DOHH2 (cell line): ENCODE results near the gene RACGAP1.

ENCODE experiments used
- H3F3A ChIP-seq: fragments of 200-600 bp; sonication (generic), shearing (Covaris generic); 2 replicates; pipeline ENCODE4 v1.6.0; 2016; ENCODE audit warnings: antibody characterized with exemption, mild to moderate bottlenecking; ENCODE audit not compliant: control insufficient read depth, insufficient read depth
- H3K27ac ChIP-seq: fragments of 200-600 bp; sonication (generic); 2 replicates; pipeline ENCODE4 v1.5.1; 2014; ENCODE audit warnings: low read depth, mild to moderate bottlenecking, low read length, moderate library complexity
- H3K27me3 ChIP-seq: fragments of 200-600 bp; sonication (generic); 2 replicates; pipeline ENCODE4 v1.6.1; 2014; ENCODE audit warnings: mild to moderate bottlenecking, low read length, mixed read lengths; ENCODE audit not compliant: control insufficient read depth
- H3K36me3 ChIP-seq: fragments of 200-600 bp; sonication (generic); 2 replicates; pipeline ENCODE4 v1.6.1; 2014; ENCODE audit warnings: mild to moderate bottlenecking, low read length, moderate library complexity, mixed read lengths; ENCODE audit not compliant: control insufficient read depth
- H3K4me1 ChIP-seq: fragments of 200-600 bp; sonication (generic); 2 replicates; pipeline ENCODE4 v1.6.1; 2014; ENCODE audit warnings: mild to moderate bottlenecking, low read length, mixed read lengths; ENCODE audit not compliant: control insufficient read depth
- H3K4me2 ChIP-seq: fragments of 200-600 bp; sonication (generic); 2 replicates; pipeline ENCODE4 v1.6.0; 2014; ENCODE audit warnings: mild to moderate bottlenecking, low read length, moderate library complexity
- H3K4me3 ChIP-seq: fragments of 200-600 bp; sonication (generic); 2 replicates; pipeline ENCODE4 v1.5.1; 2014; ENCODE audit warnings: mild to moderate bottlenecking, low read length, mixed read lengths
- H3K79me2 ChIP-seq: fragments of 200-600 bp; sonication (generic); 2 replicates; pipeline ENCODE4 v1.6.1; 2014; ENCODE audit warnings: mild to moderate bottlenecking, low read length, mixed read lengths; ENCODE audit not compliant: control insufficient read depth
- H3K9me2 ChIP-seq: fragments of 200-600 bp; sonication (generic); replicated peaks from 2 replicates; pipeline ENCODE4 v1.6.1; 2014; ENCODE audit warnings: mild to moderate bottlenecking, low read length, mixed read lengths; ENCODE audit not compliant: control insufficient read depth
- H3K9me3 ChIP-seq: fragments of 200-600 bp; sonication (generic); 2 replicates; pipeline ENCODE4 v1.6.1; 2014; ENCODE audit warnings: antibody characterized with exemption, low read length, mixed read lengths; ENCODE audit not compliant: control insufficient read depth, insufficient read depth
- H4K20me1 ChIP-seq: fragments of 200-600 bp; sonication (generic); 2 replicates; pipeline ENCODE4 v1.6.0; 2014; ENCODE audit warnings: low read depth, mild to moderate bottlenecking, antibody characterized with exemption, low read length, moderate library complexity; ENCODE audit not compliant: control insufficient read depth, insufficient read depth
- EZH2phosphoT487 ChIP-seq: fragments of 200-600 bp; sonication (generic); IDR thresholded peaks from 2 replicates; pipeline ENCODE4 v1.6.1; 2017; ENCODE audit warnings: borderline replicate concordance, mild to moderate bottlenecking, antibody characterized with exemption, low read length, moderate library complexity, mixed read lengths
- TF ChIP-seq, protein P1 (sequence below): fragments of 200-600 bp; sonication (generic); IDR thresholded peaks from one replicate; pipeline ENCODE4 v1.5.1; 2014; ENCODE audit warnings: antibody characterized with exemption, mild to moderate bottlenecking, low read depth, low read length; ENCODE audit not compliant: poor library complexity, severe bottlenecking

RACGAP1 gene

DNA sequence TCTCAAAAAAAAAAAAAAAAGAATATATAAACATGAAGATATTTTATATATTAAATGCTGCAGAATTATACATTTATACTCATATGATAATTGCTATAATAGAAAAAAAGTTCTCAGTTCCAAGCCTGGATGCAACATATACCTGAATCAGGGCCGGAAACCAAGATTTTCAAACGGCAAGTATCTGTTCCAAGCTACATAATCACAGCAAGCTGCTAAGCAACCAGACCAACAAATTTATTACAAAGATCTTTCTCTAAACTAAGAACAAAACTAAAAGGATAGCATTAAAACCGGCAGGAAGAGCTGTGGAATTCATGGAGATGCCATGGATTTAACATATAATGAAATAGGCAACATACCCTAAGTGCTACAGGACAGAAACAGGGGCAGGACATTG lies 7.1 kb downstream of the RACGAP1 start:
- TF ChIP-seq EZH2phosphoT487: no peak
- TF ChIP-seq, protein P1, sequence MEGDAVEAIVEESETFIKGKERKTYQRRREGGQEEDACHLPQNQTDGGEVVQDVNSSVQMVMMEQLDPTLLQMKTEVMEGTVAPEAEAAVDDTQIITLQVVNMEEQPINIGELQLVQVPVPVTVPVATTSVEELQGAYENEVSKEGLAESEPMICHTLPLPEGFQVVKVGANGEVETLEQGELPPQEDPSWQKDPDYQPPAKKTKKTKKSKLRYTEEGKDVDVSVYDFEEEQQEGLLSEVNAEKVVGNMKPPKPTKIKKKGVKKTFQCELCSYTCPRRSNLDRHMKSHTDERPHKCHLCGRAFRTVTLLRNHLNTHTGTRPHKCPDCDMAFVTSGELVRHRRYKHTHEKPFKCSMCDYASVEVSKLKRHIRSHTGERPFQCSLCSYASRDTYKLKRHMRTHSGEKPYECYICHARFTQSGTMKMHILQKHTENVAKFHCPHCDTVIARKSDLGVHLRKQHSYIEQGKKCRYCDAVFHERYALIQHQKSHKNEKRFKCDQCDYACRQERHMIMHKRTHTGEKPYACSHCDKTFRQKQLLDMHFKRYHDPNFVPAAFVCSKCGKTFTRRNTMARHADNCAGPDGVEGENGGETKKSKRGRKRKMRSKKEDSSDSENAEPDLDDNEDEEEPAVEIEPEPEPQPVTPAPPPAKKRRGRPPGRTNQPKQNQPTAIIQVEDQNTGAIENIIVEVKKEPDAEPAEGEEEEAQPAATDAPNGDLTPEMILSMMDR: no peak
- Histone ChIP-seq H3K4me1 (peaks cover 22% of the 10 kb centered on the region), H3K9me3 (no peaks in the 10 kb centered on the region), H3K27ac (no peak overlapping the region), H3K79me2 (peaks cover 95% of the 10 kb centered on the region), H3K36me3 (peaks cover 73% of the 10 kb centered on the region), H3K4me2 (no peak overlapping the region), H3K9me2 (no peaks in the 10 kb centered on the region), H4K20me1 (peaks cover 16% of the 10 kb centered on the region; the same call in 1 of the 2 replicates), H3F3A (no peaks in the 10 kb centered on the region; the same call in 1 of the 2 replicates), H3K4me3 (no peak overlapping the region), H3K27me3 (no peaks in the 10 kb centered on the region)

DNA sequence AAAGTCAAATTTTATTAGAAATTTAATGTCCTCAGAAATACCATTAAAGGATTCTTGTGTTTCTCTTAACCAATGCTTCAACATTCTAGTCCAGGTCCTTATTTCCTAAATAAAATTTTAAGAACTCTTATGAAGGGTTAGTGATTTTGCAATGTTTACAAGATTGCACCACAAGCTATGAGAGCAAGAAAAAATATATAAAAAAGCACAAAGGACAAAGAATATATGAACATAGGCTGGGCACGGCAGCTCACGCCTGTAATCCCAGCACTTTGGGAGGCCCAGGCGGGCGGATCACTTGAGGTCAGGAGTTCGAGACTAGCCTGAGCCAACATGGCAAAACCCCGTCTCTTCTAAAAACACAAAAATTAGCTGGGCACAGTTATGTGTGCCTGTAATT lies 7.7 kb downstream of the RACGAP1 start:
- no peaks in the 10 kb centered on the region for H3K9me2 ChIP-seq
- H3F3A ChIP-seq: no peaks in the 10 kb centered on the region
- H3K27me3 ChIP-seq: no peaks in the 10 kb centered on the region
- H3K27ac ChIP-seq: no peak overlapping the region
- H4K20me1 ChIP-seq: peaks cover 16% of the 10 kb centered on the region; the same call in 1 of the 2 replicates
- no peak overlapping the region for H3K4me3 ChIP-seq
- H3K36me3 ChIP-seq: peaks cover 69% of the 10 kb centered on the region
- peaks cover 17% of the 10 kb centered on the region for H3K4me1 ChIP-seq
- no peaks in the 10 kb centered on the region for H3K9me3 ChIP-seq
- H3K4me2 ChIP-seq: no peak overlapping the region
- no peak for TF ChIP-seq EZH2phosphoT487
- TF ChIP-seq, protein P1: no peak
- peaks cover 91% of the 10 kb centered on the region for H3K79me2 ChIP-seq

DNA sequence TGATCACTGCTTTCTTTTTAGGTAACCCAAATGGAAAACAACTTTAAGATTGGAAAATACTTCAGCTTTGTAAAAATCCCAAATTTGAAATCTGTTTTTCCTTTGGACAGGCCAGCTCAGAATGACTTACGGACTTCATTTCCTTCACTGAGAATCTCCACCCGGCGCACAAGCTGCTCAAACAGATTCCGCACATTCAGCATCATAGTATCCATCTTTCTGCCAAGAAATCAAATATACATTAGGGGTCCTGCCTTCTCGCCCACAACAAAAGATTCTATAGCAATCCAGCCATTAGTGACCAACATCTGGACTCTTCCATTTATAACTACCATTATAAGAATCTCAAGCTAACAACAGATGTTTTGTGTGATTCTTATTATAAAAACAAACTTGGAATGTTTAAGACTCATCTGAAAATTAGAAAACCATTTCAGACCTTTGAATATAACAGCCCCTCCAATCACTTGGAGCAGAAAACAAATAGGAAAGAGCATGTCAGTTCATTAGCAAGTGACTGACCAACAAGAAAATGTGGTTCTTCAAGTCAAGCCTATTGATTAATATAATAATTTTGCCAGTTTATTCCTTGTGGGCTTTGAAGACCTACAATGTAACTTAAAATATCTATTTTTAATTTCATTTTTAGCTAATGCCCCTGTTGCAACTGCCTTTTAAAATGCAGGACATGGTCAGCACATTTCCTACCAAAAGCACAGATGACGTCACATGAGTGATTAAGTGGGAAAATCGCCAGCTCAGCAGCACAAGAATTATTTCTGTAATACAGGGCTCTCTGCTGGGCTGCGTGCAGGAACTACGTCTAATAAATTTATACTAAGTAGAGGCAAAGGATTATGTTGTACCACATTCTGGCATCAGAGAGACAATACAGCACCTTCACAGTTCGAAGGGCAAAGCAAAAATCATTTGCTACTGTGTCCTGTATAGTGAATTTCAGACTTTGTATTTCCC lies 8.5 kb downstream of the RACGAP1 start:
- Histone ChIP-seq H4K20me1 (peaks cover 16% of the 10 kb centered on the region; the same call in 1 of the 2 replicates), H3K79me2 (peaks cover 83% of the 10 kb centered on the region), H3K27me3 (no peaks in the 10 kb centered on the region), H3K36me3 (peaks cover 61% of the 10 kb centered on the region), H3K9me3 (no peaks in the 10 kb centered on the region), H3K27ac (no peak overlapping the region), H3K4me3 (no peak overlapping the region), H3K4me1 (peaks cover 10% of the 10 kb centered on the region), H3K4me2 (no peak overlapping the region), H3K9me2 (no peaks in the 10 kb centered on the region), H3F3A (no peaks in the 10 kb centered on the region)
- TF ChIP-seq, protein P1: no peak
- TF ChIP-seq EZH2phosphoT487: no peak
